Measurements from ENCODE around the gene WDR81. TPM values are rescaled to one million over a fixed set of nuclear protein-coding genes. Genes with fewer than 3 reads are reported as not detected.

WDR81 gene
- total RNA-seq, 4 donors from 2014 or later, result 26.1 to 73.7 (median 35.7) TPM

DNA sequence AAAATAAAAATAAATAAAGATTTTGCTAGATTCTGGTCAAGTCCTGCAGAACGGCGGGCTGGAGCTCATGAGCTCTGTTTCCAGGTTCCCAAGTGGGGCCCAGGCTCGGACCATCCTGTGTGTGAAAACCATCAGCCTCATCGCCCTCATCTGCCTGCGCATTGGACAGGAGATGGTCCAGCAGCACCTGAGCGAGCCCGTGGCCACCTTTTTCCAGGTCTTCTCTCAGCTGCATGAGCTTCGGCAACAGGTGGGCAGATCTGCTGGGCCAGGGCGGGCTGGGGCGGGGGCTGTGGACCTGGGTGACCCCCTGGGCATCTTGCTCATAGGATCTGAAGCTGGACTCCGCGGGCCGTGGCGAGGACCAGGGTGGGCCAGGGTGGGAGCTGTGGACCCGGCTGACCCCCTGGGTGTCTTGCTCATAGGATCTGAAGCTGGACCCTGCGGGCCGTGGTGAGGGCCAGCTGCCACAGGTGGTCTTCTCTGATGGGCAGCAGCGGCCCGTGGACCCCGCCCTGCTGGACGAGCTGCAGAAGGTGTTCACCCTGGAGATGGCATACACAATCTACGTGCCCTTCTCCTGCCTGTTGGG is 7.8 kb downstream of the WDR81 start:
- no peak overlapping the region for H3K27ac ChIP-seq
- 93% methylated on average over 22 of the region's 22 CpGs; no CpG with 5 or more reads in 1 of the 2 donors for WGBS, 2 donors (ENCODE audit: low coverage in 1 of 2)
- in situ Hi-C loops (cut with MboI; ENCODE audit: low pct_ligation_motif_present in 1 of 4, low pct_unique_long_range_greater_than_20kb in 1 of 4, low sequenced_read_pairs in 3 of 4) (no loop called here), intact Hi-C loops (cut with DNase I; ENCODE audit: low total_unique reads) (no loop called here)
- H3K4me1 ChIP-seq, result peaks cover 6 to 31% (median 16%) of the 10 kb centered on the region in 4 donors
- H3K9me3 ChIP-seq, result no peaks in the 10 kb centered on the region
- no peak for TF ChIP-seq POLR2AphosphoS5 (IDR thresholded peaks at IDR 0.05)
- TF ChIP-seq EP300 (IDR thresholded peaks at IDR 0.05; ENCODE audit: low read depth), result no peak
- TF ChIP-seq POLR2A (IDR thresholded peaks at IDR 0.05), result no peak
- TF ChIP-seq, protein P1, sequence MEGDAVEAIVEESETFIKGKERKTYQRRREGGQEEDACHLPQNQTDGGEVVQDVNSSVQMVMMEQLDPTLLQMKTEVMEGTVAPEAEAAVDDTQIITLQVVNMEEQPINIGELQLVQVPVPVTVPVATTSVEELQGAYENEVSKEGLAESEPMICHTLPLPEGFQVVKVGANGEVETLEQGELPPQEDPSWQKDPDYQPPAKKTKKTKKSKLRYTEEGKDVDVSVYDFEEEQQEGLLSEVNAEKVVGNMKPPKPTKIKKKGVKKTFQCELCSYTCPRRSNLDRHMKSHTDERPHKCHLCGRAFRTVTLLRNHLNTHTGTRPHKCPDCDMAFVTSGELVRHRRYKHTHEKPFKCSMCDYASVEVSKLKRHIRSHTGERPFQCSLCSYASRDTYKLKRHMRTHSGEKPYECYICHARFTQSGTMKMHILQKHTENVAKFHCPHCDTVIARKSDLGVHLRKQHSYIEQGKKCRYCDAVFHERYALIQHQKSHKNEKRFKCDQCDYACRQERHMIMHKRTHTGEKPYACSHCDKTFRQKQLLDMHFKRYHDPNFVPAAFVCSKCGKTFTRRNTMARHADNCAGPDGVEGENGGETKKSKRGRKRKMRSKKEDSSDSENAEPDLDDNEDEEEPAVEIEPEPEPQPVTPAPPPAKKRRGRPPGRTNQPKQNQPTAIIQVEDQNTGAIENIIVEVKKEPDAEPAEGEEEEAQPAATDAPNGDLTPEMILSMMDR (IDR thresholded peaks at IDR 0.05), result no peak
- peaks cover 0 to 16% (median 2%) of the 10 kb centered on the region in 4 donors for H3K36me3 ChIP-seq
- no peak overlapping the region for H3K4me3 ChIP-seq
- no peaks in the 10 kb centered on the region for H3K27me3 ChIP-seq
- no peak for DNase-seq

DNA sequence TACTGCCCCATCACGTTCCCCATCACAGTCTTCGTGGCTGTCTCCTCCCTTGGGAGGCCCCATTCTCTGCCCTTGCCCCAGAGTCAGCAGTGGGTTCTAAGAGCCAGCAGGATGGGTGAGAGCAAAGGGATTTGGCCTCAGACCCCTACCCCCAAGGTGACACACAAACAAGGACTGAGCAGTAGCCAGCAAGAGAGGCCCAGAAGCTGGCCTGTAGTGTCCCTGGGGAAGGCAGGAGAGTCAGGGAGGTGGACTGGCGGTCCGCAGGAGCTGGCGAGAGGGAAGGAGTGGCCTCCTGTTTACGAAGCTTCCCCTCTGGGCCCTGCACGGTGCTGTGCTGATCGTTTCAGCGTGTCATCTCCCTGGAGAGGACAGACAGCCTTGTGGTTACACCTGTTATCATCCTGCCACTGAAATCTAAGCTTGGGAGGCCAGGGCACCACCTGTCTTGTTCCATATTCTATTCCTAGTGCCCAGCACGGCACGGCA is 8.4 kb downstream of the WDR81 start:
- Histone ChIP-seq H3K4me1 (peaks cover 6 to 36% (median 16%) of the 10 kb centered on the region in 4 donors), H3K27ac (no peak overlapping the region), H3K27me3 (no peaks in the 10 kb centered on the region), H3K36me3 (peaks cover 0 to 16% (median 3%) of the 10 kb centered on the region in 4 donors), H3K9me3 (no peaks in the 10 kb centered on the region), H3K4me3 (no peak overlapping the region)
- TF ChIP-seq POLR2AphosphoS5 (IDR thresholded peaks at IDR 0.05), result no peak
- TF ChIP-seq, protein P1 (IDR thresholded peaks at IDR 0.05), result no peak
- TF ChIP-seq POLR2A (IDR thresholded peaks at IDR 0.05), result no peak
- TF ChIP-seq EP300 (IDR thresholded peaks at IDR 0.05; ENCODE audit: low read depth), result no peak
- no peak for DNase-seq
- WGBS, 2 donors (ENCODE audit: low coverage in 1 of 2), result 80% methylated on average over 11 of the region's 11 CpGs; no CpG with 5 or more reads in 1 of the 2 donors
- intact Hi-C loops (cut with DNase I; ENCODE audit: low total_unique reads) (no loop called here), in situ Hi-C loops (cut with MboI; ENCODE audit: low pct_ligation_motif_present in 1 of 4, low pct_unique_long_range_greater_than_20kb in 1 of 4, low sequenced_read_pairs in 3 of 4) (no loop called here)

DNA sequence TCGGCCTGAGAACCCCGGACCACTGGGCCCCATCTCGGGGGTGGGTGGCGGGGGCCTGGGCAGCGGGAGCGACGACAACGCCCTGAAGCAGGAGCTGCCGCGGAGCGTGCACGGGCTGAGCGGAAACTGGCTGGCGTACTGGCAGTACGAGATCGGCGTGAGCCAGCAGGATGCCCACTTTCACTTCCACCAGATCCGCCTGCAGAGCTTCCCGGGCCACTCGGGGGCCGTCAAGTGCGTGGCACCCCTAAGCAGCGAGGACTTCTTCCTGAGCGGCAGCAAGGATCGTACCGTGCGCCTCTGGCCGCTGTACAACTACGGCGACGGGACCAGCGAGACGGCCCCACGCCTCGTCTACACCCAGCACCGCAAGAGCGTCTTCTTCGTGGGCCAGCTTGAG is 9.3 kb downstream of the WDR81 start:
- H3K4me3 ChIP-seq, result no peak overlapping the region
- DNase-seq, result no peak
- in situ Hi-C loops (cut with MboI; ENCODE audit: low pct_ligation_motif_present in 1 of 4, low pct_unique_long_range_greater_than_20kb in 1 of 4, low sequenced_read_pairs in 3 of 4) (no loop called here), intact Hi-C loops (cut with DNase I; ENCODE audit: low total_unique reads) (no loop called here)
- no peaks in the 10 kb centered on the region for H3K27me3 ChIP-seq
- 95% methylated on average over 33 of the region's 38 CpGs; no CpG with 5 or more reads in 1 of the 2 donors for WGBS, 2 donors (ENCODE audit: low coverage in 1 of 2)
- peaks cover 0 to 16% (median 3%) of the 10 kb centered on the region in 4 donors for H3K36me3 ChIP-seq
- H3K9me3 ChIP-seq, result no peaks in the 10 kb centered on the region
- H3K27ac ChIP-seq, result no peak overlapping the region
- H3K4me1 ChIP-seq, result peaks cover 6 to 37% (median 16%) of the 10 kb centered on the region in 4 donors
- no peak for TF ChIP-seq POLR2A (IDR thresholded peaks at IDR 0.05)
- TF ChIP-seq EP300 (IDR thresholded peaks at IDR 0.05; ENCODE audit: low read depth), result no peak
- TF ChIP-seq POLR2AphosphoS5 (IDR thresholded peaks at IDR 0.05), result no peak
- TF ChIP-seq, protein P1 (IDR thresholded peaks at IDR 0.05), result no peak

DNA sequence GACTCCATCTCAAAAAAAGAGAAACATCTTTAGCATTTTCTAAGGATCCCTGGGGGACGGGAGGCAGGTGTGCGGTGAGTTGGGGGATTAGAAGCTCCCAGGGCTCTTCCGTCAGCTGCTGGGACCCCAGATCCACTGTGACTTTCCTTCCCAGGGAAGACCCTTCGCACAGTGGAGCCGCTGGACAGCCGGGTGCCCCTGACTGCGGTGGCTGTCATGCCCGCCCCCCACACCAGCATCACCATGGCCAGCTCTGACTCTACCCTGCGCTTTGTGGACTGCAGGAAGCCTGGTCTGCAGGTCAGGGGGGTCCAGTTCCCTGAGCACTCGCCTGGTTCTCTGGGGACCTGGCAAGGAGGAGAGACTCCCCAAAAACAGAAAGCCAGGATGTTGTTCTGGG is 10.9 kb downstream of the WDR81 start:
- DNase-seq, result no peak
- TF ChIP-seq, protein P1 (IDR thresholded peaks at IDR 0.05), result no peak
- TF ChIP-seq POLR2A (IDR thresholded peaks at IDR 0.05), result no peak
- no peak for TF ChIP-seq EP300 (IDR thresholded peaks at IDR 0.05; ENCODE audit: low read depth)
- no peak for TF ChIP-seq POLR2AphosphoS5 (IDR thresholded peaks at IDR 0.05)
- Histone ChIP-seq H3K4me1 (peaks cover 4 to 25% (median 10%) of the 10 kb centered on the region in 4 donors), H3K4me3 (no peak overlapping the region), H3K27me3 (no peaks in the 10 kb centered on the region), H3K27ac (peak overlapping the region in 1 of 4 donors; percentile 37), H3K36me3 (peaks cover 0 to 16% (median 3%) of the 10 kb centered on the region in 4 donors), H3K9me3 (no peaks in the 10 kb centered on the region)
- intact Hi-C loops (cut with DNase I; ENCODE audit: low total_unique reads) (no loop called here), in situ Hi-C loops (cut with MboI; ENCODE audit: low pct_ligation_motif_present in 1 of 4, low pct_unique_long_range_greater_than_20kb in 1 of 4, low sequenced_read_pairs in 3 of 4) (no loop called here)
- WGBS, 2 donors (ENCODE audit: low coverage in 1 of 2), result 98% methylated on average over 10 of the region's 10 CpGs; no CpG with 5 or more reads in 1 of the 2 donors

All from transverse colon (tissue), 4 donors.